ENCODE results near the gene PRKN.

PRKN gene

GRCh38 chr6:161458201-161458951 lies 1269.2 kb downstream of the PRKN start:
- Histone ChIP-seq H3K4me3 (ENCODE audit: low read depth, low read length, poor library complexity, severe bottlenecking) (no peak overlapping the region), H3F3A (ENCODE audit: insufficient read depth, low read length) (no peaks in the 10 kb centered on the region), H3K9me3 (ENCODE audit: low read length) (no peaks in the 10 kb centered on the region), H3K79me2 (ENCODE audit: insufficient read depth, low read length) (no peaks in the 10 kb centered on the region), H3K9ac (ENCODE audit: low read length) (no peak overlapping the region), H2AFZ (ENCODE audit: low read length) (no peak overlapping the region), H3K36me3 (ENCODE audit: insufficient read depth, low read length) (no peaks in the 10 kb centered on the region), H3K27me3 (ENCODE audit: insufficient read depth, low read length) (no peaks in the 10 kb centered on the region), H3K4me2 (ENCODE audit: low read length) (no peak overlapping the region), H4K20me1 (ENCODE audit: insufficient read depth, low read length) (no peaks in the 10 kb centered on the region), H3K9me2 (ENCODE audit: low read depth, low read length) (no peaks in the 10 kb centered on the region), H3K27ac (ENCODE audit: low read depth, low read length, poor library complexity, severe bottlenecking) (no peak overlapping the region), H3K4me1 (ENCODE audit: insufficient read depth, low read length, severe bottlenecking) (no peaks in the 10 kb centered on the region)
- TF ChIP-seq EZH2 (IDR thresholded peaks at IDR 0.05; ENCODE audit: borderline replicate concordance, low read length) (no peak), CTCF (IDR thresholded peaks at IDR 0.05; ENCODE audit: low read length) (no peak)

- H3K9me3 ChIP-seq (ENCODE audit: low read length): no peaks in the 10 kb centered on the region
- no peaks in the 10 kb centered on the region for H3K9me2 ChIP-seq (ENCODE audit: low read depth, low read length)
- H3K4me3 ChIP-seq (ENCODE audit: low read depth, low read length, poor library complexity, severe bottlenecking): no peak overlapping the region
- no peak overlapping the region for H2AFZ ChIP-seq (ENCODE audit: low read length)
- H3F3A ChIP-seq (ENCODE audit: insufficient read depth, low read length): no peaks in the 10 kb centered on the region
- H3K27me3 ChIP-seq (ENCODE audit: insufficient read depth, low read length): no peaks in the 10 kb centered on the region
- no peaks in the 10 kb centered on the region for H3K4me1 ChIP-seq (ENCODE audit: insufficient read depth, low read length, severe bottlenecking)
- no peaks in the 10 kb centered on the region for H3K36me3 ChIP-seq (ENCODE audit: insufficient read depth, low read length)
- no peak overlapping the region for H3K27ac ChIP-seq (ENCODE audit: low read depth, low read length, poor library complexity, severe bottlenecking)
- TF ChIP-seq CTCF (IDR thresholded peaks at IDR 0.05; ENCODE audit: low read length) (no peak), EZH2 (IDR thresholded peaks at IDR 0.05; ENCODE audit: borderline replicate concordance, low read length) (no peak)
- no peaks in the 10 kb centered on the region for H4K20me1 ChIP-seq (ENCODE audit: insufficient read depth, low read length)
- no peak overlapping the region for H3K4me2 ChIP-seq (ENCODE audit: low read length)
- H3K9ac ChIP-seq (ENCODE audit: low read length): no peak overlapping the region
- H3K79me2 ChIP-seq (ENCODE audit: insufficient read depth, low read length): no peaks in the 10 kb centered on the region
These were observed 1271.7 kb downstream of the PRKN start for GRCh38 chr6:161455848-161456247.

GRCh38 chr6:161453558-161453957 lies 1274.0 kb downstream of the PRKN start:
- H3F3A ChIP-seq (ENCODE audit: insufficient read depth, low read length): no peaks in the 10 kb centered on the region
- H3K9me2 ChIP-seq (ENCODE audit: low read depth, low read length): no peaks in the 10 kb centered on the region
- no peak overlapping the region for H3K9ac ChIP-seq (ENCODE audit: low read length)
- H3K27ac ChIP-seq (ENCODE audit: low read depth, low read length, poor library complexity, severe bottlenecking): no peak overlapping the region
- no peak overlapping the region for H3K4me2 ChIP-seq (ENCODE audit: low read length)
- no peak overlapping the region for H3K4me3 ChIP-seq (ENCODE audit: low read depth, low read length, poor library complexity, severe bottlenecking)
- H3K4me1 ChIP-seq (ENCODE audit: insufficient read depth, low read length, severe bottlenecking): no peaks in the 10 kb centered on the region
- TF ChIP-seq EZH2 (IDR thresholded peaks at IDR 0.05; ENCODE audit: borderline replicate concordance, low read length) (no peak), CTCF (IDR thresholded peaks at IDR 0.05; ENCODE audit: low read length) (no peak)
- H3K27me3 ChIP-seq (ENCODE audit: insufficient read depth, low read length): no peaks in the 10 kb centered on the region
- H3K36me3 ChIP-seq (ENCODE audit: insufficient read depth, low read length): no peaks in the 10 kb centered on the region
- H2AFZ ChIP-seq (ENCODE audit: low read length): no peak overlapping the region
- H3K79me2 ChIP-seq (ENCODE audit: insufficient read depth, low read length): no peaks in the 10 kb centered on the region
- H4K20me1 ChIP-seq (ENCODE audit: insufficient read depth, low read length): no peaks in the 10 kb centered on the region
- no peaks in the 10 kb centered on the region for H3K9me3 ChIP-seq (ENCODE audit: low read length)

All from OCI-LY1 (cell line).